ENCODE data around the gene TSBP1. TPM values are rescaled to one million over a fixed set of nuclear protein-coding genes. Genes with fewer than 3 reads are reported as not detected.
A peak's percentile ranks its signal among the peaks of the same experiment; 100 is the strongest.
"Not testable (repeated sequence)": the region's sequence is repeated elsewhere in the genome, so short reads cannot be mapped to it uniquely, and the experiment has no call there.

The TSBP1 gene
- total RNA-seq, 1 experiment from 2014 or later: not detected

DNA sequence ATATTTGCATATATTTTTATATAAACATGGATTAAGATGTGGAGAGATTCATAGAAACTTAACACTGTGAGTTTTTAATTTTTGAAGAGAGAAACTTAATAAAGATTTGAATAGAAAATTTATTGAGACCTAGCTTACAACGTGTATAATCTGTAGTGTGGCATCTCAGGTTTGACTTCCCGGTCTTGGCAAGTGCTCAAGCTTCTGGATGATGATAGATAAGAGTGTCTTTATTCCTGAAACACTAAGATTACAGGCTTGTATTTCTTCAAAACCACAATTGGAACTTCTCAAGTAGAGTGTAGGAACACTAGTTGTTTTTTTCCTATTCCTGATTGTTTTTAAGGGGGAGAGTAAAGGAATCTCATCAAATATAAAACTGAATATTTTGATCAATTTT lies 83.3 kb downstream of the TSBP1 start:
- DNase-seq (ENCODE audit: low spot score): no peak

GRCh38 chr6:32273801-32274577 lies 97.7 kb downstream of the TSBP1 start:
- not testable (repeated sequence) for DNase-seq (ENCODE audit: low spot score)

GRCh38 chr6:32271429-32271828 lies 100.3 kb downstream of the TSBP1 start:
- no peak for DNase-seq (ENCODE audit: low spot score)

DNA sequence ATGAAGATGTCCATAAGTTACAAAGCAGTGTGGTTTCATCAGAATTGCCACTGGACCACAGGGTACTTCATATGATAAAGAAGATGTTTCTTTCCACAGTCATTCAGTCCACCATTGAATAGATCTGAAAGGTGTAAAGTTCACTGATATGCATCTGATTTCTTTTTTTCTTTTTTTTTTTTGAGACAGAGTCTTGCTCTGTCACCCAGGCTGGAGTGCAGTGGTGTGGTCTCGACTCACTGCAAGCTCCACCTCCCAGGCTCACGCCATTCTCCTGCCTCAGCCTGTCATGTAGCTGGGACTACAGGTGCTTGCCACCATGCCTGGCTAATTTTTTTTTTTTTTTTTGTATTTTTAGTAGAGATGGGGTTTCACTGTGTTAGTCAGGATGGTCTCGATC lies 103.2 kb downstream of the TSBP1 start:
- DNase-seq (ENCODE audit: low spot score): not testable (repeated sequence)

DNA sequence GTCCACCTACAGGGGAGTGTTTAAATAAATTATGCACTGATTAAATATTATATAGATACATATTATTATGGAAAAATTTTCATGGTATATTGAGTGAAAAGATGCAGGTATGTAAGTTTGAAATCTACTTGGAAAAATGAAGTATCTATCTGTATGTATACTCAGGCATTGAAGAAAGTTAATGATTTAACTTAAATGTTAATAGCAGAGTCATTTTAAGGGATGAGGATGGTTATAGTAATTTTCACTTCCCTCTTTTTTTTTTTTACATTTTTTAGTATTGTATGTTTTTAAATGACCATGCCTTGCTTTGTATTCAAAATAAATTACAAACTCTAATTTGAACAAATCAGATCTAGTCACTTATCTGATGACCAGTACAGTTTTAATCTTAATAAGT lies 104.7 kb downstream of the TSBP1 start:
- DNase-seq (ENCODE audit: low spot score): no peak

DNA sequence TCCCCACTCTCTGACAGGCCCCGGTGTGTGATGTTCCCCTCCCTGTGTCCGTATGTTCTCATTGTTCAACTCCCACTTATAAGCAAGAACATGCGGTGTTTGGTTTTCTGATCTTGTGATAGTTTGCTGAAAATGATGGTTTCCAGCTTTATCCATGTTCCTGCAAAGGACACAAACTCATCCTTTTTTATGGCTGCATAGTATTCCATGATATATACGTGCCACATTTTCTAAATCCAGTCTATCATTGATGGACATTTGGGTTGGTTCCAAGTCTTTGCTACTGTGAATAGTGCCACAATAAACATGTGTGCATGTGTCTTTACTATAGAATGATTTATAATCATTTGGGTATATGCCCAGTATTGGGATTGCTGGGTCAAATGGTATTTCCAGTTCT lies 114.4 kb downstream of the TSBP1 start:
- DNase-seq (ENCODE audit: low spot score): not testable (repeated sequence)

GRCh38 chr6:32255199-32256153 lies 116.2 kb downstream of the TSBP1 start:
- DNase-seq (ENCODE audit: low spot score): peak; percentile 81

DNA sequence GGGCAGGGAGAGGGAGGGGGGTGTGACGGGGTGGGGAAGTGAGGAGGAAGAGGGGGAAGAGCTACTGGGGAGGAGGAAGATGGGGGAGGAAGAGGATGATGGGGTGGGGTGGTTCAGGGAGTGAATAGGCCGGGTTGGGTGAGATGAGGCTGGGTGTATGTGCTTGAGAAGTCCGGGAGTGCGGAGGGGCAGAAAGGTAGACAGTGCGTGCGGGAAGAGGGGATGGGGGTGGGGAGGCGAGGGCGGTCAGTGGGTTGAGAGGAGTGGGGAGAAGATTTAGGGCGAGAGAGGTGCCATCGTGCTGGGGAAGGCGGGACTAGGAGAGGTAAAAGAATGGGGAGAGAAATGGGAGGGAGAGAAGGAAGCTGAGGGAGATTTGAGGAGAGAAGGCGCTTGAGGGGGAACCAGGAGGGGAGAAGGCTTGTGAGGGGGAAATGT lies 116.9 kb downstream of the TSBP1 start:
- no peak for DNase-seq (ENCODE audit: low spot score)

- no peak for DNase-seq (ENCODE audit: low spot score)
Measured at GRCh38 chr6:32252331-32253009, 119.2 kb downstream of the TSBP1 start.

GRCh38 chr6:32249262-32249661 lies 122.4 kb downstream of the TSBP1 start:
- no peak for DNase-seq (ENCODE audit: low spot score)

GRCh38 chr6:32247401-32247800 lies 124.3 kb downstream of the TSBP1 start:
- DNase-seq (ENCODE audit: low spot score): no peak

DNA sequence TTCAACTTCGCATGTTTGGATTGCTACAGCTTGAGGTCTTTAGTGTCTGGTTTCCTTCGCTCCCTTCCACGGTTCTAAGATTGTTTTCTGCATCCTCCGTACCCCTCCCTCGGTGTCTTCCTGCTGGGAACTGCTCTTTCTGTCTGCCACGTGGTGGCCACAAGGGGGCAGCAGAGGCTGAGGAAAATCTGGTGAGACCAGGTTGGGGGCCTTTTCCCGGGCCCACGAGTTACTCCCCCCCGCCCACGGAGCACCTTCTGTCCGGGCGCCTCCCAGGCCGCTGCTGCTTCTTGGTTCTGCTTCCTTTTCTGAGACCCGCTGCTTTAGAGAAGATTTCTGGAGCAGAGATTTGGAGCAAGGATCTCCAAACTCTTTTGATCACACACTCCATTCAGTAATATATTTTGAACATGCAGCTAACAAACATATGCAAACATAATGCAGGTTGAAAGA lies 126.7 kb downstream of the TSBP1 start:
- DNase-seq (ENCODE audit: low spot score): peak; percentile 69

- DNase-seq (ENCODE audit: low spot score): no peak
Measured at GRCh38 chr6:32244270-32244669, 127.4 kb downstream of the TSBP1 start.

Small RNA genes within 50 kb of the gene (small RNA-seq; reads per million reads assigned to genes)
- not detected for gene RNU6-603P

Other genes with a start within 250 kb of the TSBP1 start
- gene ATF6B, start 243.7 kb downstream of the TSBP1 start, total RNA-seq (2014; rRNA removed; shearing (Covaris generic)): 55.7 and 60.0 TPM in 2 replicates
- 5.2 and 7.4 TPM in 2 replicates for gene FKBPL, start 241.6 kb downstream of the TSBP1 start, total RNA-seq (2014; rRNA removed; shearing (Covaris generic))
- gene PRRT1, start 220.0 kb downstream of the TSBP1 start, total RNA-seq (2014; rRNA removed; shearing (Covaris generic)): not detected in 2 replicates
- gene PPT2, start 217.8 kb downstream of the TSBP1 start, total RNA-seq (2014; rRNA removed; shearing (Covaris generic)): 19.7 and 56.2 TPM in 2 replicates
- gene EGFL8, start 207.3 kb downstream of the TSBP1 start, total RNA-seq (2014; rRNA removed; shearing (Covaris generic)): 4.5 and 6.6 TPM in 2 replicates
- 48.6 and 52.8 TPM in 2 replicates for gene AGPAT1, start 195.8 kb downstream of the TSBP1 start, total RNA-seq (2014; rRNA removed; shearing (Covaris generic))
- 45.4 and 50.5 TPM in 2 replicates for gene RNF5, start 193.5 kb downstream of the TSBP1 start, total RNA-seq (2014; rRNA removed; shearing (Covaris generic))
- 3.0 and 4.9 TPM in 2 replicates for gene AGER, start 187.7 kb downstream of the TSBP1 start, total RNA-seq (2014; rRNA removed; shearing (Covaris generic))
- gene PBX2, start 181.7 kb downstream of the TSBP1 start, total RNA-seq (2014; rRNA removed; shearing (Covaris generic)): 16.6 and 18.7 TPM in 2 replicates
- 2.2 and 4.7 TPM in 2 replicates for gene GPSM3, start 179.3 kb downstream of the TSBP1 start, total RNA-seq (2014; rRNA removed; shearing (Covaris generic))
- gene NOTCH4, start 147.8 kb downstream of the TSBP1 start, total RNA-seq (2014; rRNA removed; shearing (Covaris generic)): 2.2 and 2.4 TPM in 2 replicates
- gene BTNL2, start 35.3 kb upstream of the TSBP1 start, total RNA-seq (2014; rRNA removed; shearing (Covaris generic)): not detected in 2 replicates
- not detected in 2 replicates for gene HLA-DRA, start 68.0 kb upstream of the TSBP1 start, total RNA-seq (2014; rRNA removed; shearing (Covaris generic))
- gene HLA-DRB5, start 158.4 kb upstream of the TSBP1 start, total RNA-seq (2014; rRNA removed; shearing (Covaris generic)): not detected in 2 replicates
- gene HLA-DRB1, start 217.9 kb upstream of the TSBP1 start, total RNA-seq (2014; rRNA removed; shearing (Covaris generic)): not detected in 2 replicates